ENCODE measurements around the gene ODF2. TPM values are rescaled to one million over a fixed set of nuclear protein-coding genes. Genes with fewer than 3 reads are reported as not detected.

ODF2 gene
- total RNA-seq, 1 donor from 2014 or later, result 42.4 TPM

- DNase-seq (ENCODE audit: low spot score in 2 of 2, unreplicated experiment in 2 of 2), result no peak
- TF ChIP-seq CTCF (IDR thresholded peaks at IDR 0.05; ENCODE audit: unreplicated experiment), result no peak
- Mint-ChIP-seq H3K27ac (no peak overlapping the region), H3K27me3 (ENCODE audit: low read depth) (peaks cover 6% of the 10 kb centered on the region), H3K4me3 (no peak overlapping the region), H3K4me1 (no peaks in the 10 kb centered on the region), H3K9me3 (no peaks in the 10 kb centered on the region), H3K36me3 (no peaks in the 10 kb centered on the region)
Observed at GRCh38 chr9:128448746-128449145, 7.1 kb upstream of the ODF2 start.

- Mint-ChIP-seq H3K27me3 (ENCODE audit: low read depth) (no peaks in the 10 kb centered on the region), H3K4me1 (peaks cover 9% of the 10 kb centered on the region), H3K27ac (peak overlapping the region; percentile 53), H3K4me3 (peak overlapping the region; percentile 85), H3K9me3 (no peaks in the 10 kb centered on the region), H3K36me3 (peaks cover 2% of the 10 kb centered on the region)
- no peak for TF ChIP-seq CTCF (IDR thresholded peaks at IDR 0.05; ENCODE audit: unreplicated experiment)
- DNase-seq (ENCODE audit: low spot score in 2 of 2, unreplicated experiment in 2 of 2), result no peak
Observed at GRCh38 chr9:128454991-128455390, 815 bp upstream of the ODF2 start.

- H3K4me3 Mint-ChIP-seq, result peak overlapping the region; percentile 85
- peak overlapping the region; percentile 90 for H3K27ac Mint-ChIP-seq
- H3K4me1 Mint-ChIP-seq, result peaks cover 9% of the 10 kb centered on the region
- no peaks in the 10 kb centered on the region for H3K9me3 Mint-ChIP-seq
- no peaks in the 10 kb centered on the region for H3K27me3 Mint-ChIP-seq (ENCODE audit: low read depth)
- peaks cover 6% of the 10 kb centered on the region for H3K36me3 Mint-ChIP-seq
- DNase-seq (ENCODE audit: low spot score in 2 of 2, unreplicated experiment in 2 of 2), result peak in 1 of 2 experiments; percentile 55
- no peak for TF ChIP-seq CTCF (IDR thresholded peaks at IDR 0.05; ENCODE audit: unreplicated experiment)
Observed at GRCh38 chr9:128456613-128457061, 831 bp downstream of the ODF2 start.

- Mint-ChIP-seq H3K27me3 (ENCODE audit: low read depth) (no peaks in the 10 kb centered on the region), H3K36me3 (peaks cover 6% of the 10 kb centered on the region), H3K27ac (no peak overlapping the region), H3K9me3 (no peaks in the 10 kb centered on the region), H3K4me3 (peak overlapping the region; percentile 85), H3K4me1 (peaks cover 9% of the 10 kb centered on the region)
- no peak for DNase-seq (ENCODE audit: low spot score in 2 of 2, unreplicated experiment in 2 of 2)
- TF ChIP-seq CTCF (IDR thresholded peaks at IDR 0.05; ENCODE audit: unreplicated experiment), result no peak
Observed at GRCh38 chr9:128457207-128457606, 1.4 kb downstream of the ODF2 start.

GRCh38 chr9:128459011-128459410 lies 3.2 kb downstream of the ODF2 start:
- no peaks in the 10 kb centered on the region for H3K9me3 Mint-ChIP-seq
- DNase-seq (ENCODE audit: low spot score in 2 of 2, unreplicated experiment in 2 of 2), result no peak
- no peak for TF ChIP-seq CTCF (IDR thresholded peaks at IDR 0.05; ENCODE audit: unreplicated experiment)
- no peak overlapping the region for H3K27ac Mint-ChIP-seq
- H3K4me1 Mint-ChIP-seq, result peaks cover 9% of the 10 kb centered on the region
- peaks cover 16% of the 10 kb centered on the region for H3K36me3 Mint-ChIP-seq
- H3K27me3 Mint-ChIP-seq (ENCODE audit: low read depth), result no peaks in the 10 kb centered on the region
- H3K4me3 Mint-ChIP-seq, result no peak overlapping the region

- no peaks in the 10 kb centered on the region for H3K9me3 Mint-ChIP-seq
- DNase-seq (ENCODE audit: low spot score in 2 of 2, unreplicated experiment in 2 of 2), result no peak
- no peak overlapping the region for H3K4me3 Mint-ChIP-seq
- no peaks in the 10 kb centered on the region for H3K4me1 Mint-ChIP-seq
- H3K27ac Mint-ChIP-seq, result no peak overlapping the region
- H3K36me3 Mint-ChIP-seq, result peaks cover 10% of the 10 kb centered on the region
- no peak for TF ChIP-seq CTCF (IDR thresholded peaks at IDR 0.05; ENCODE audit: unreplicated experiment)
- H3K27me3 Mint-ChIP-seq (ENCODE audit: low read depth), result no peaks in the 10 kb centered on the region
Observed at GRCh38 chr9:128469070-128469469, 13.3 kb downstream of the ODF2 start.

All from mesothelial cell of epicardium (in vitro differentiated cells).